K562 (cell line): ENCODE results near the gene ELOF1. TPM values are rescaled to one million over a fixed set of nuclear protein-coding genes. Genes with fewer than 3 reads are reported as not detected.

Experiments
- BMI1 ChIP-seq: fragments of 150-350 bp; IDR thresholded peaks from 2 replicates; pipeline ENCODE4 v1.6.1; 2014; ENCODE audit warnings: low read length
- DACH1 ChIP-seq: fragments of 450-650 bp; IDR thresholded peaks from 2 replicates; pipeline ENCODE4 v1.6.1; 2018; ENCODE audit not compliant: partially characterized antibody
- ETS1 ChIP-seq: conservative IDR thresholded peaks from 2 replicates; pipeline ENCODE4 v1.6.1; 2011; ENCODE audit warnings: low read depth, mild to moderate bottlenecking, low read length; ENCODE audit not compliant: control insufficient read depth
- ETS2 ChIP-seq: IDR thresholded peaks from 2 replicates; pipeline ENCODE4 v1.6.1; 2016; ENCODE audit warnings: borderline replicate concordance, missing genetic modification characterization, mild to moderate bottlenecking, moderate library complexity, missing compliant biosample characterization; ENCODE audit not compliant: poor library complexity, severe bottlenecking
- FOSL1 ChIP-seq: fragments of 200-800 bp; sonication (Bioruptor generic); conservative IDR thresholded peaks from 2 replicates; pipeline ENCODE4 v1.6.1; 2016; ENCODE audit warnings: missing genetic modification characterization, missing compliant biosample characterization
- HEY1 ChIP-seq: fragments of 250-450 bp; sonication (Bioruptor Pico); IDR thresholded peaks from 2 replicates; pipeline ENCODE4 v1.5.0; 2020; ENCODE audit warnings: mild to moderate bottlenecking, moderate library complexity, borderline replicate concordance
- HOMEZ ChIP-seq: fragments of 250-450 bp; sonication (Bioruptor Pico); IDR thresholded peaks from 2 replicates; pipeline ENCODE4 v1.4.0; 2020; ENCODE audit warnings: mild to moderate bottlenecking, moderate library complexity
- LCOR ChIP-seq: sonication (generic); formaldehyde crosslinking; IDR thresholded peaks from 2 replicates; pipeline ENCODE4 v1.8.0; 2022; ENCODE audit warnings: mild to moderate bottlenecking, missing genetic modification reagents
- MIER1 ChIP-seq: fragments of 450-650 bp; IDR thresholded peaks from 2 replicates; pipeline ENCODE4 v1.6.1; 2016; ENCODE audit warnings: antibody characterized with exemption, mild to moderate bottlenecking, low read depth
- NR2C1 ChIP-seq, 2 experiments: fragments of 450-650 bp; IDR thresholded peaks; 2 replicates each; pipeline ENCODE4 v1.6.1; 2017; ENCODE audit warnings: mild to moderate bottlenecking in 2 of 2, antibody characterized with exemption in 1 of 2, inconsistent platforms in 1 of 2, missing compliant biosample characterization in 1 of 2, missing genetic modification characterization in 1 of 2
- PHB ChIP-seq: fragments of 250-450 bp; sonication (Bioruptor Pico); IDR thresholded peaks from 2 replicates; pipeline ENCODE4 v1.5.0; 2021
- POLR2B ChIP-seq: fragments of 450-650 bp; IDR thresholded peaks from 2 replicates; pipeline ENCODE4 v1.6.1; 2018; ENCODE audit warnings: low read depth; ENCODE audit not compliant: partially characterized antibody
- POLR3G ChIP-seq: IDR thresholded peaks from 2 replicates; pipeline ENCODE4 v1.6.1; 2011; ENCODE audit not compliant: insufficient read length, insufficient replicate concordance; ENCODE audit errors: extremely low read depth
- SFPQ ChIP-seq: fragments of 200-400 bp; formaldehyde crosslinking; IDR thresholded peaks from 2 replicates; pipeline ENCODE4 v1.6.1; 2017; ENCODE audit warnings: mild to moderate bottlenecking, low read depth, low read length, moderate library complexity
- TAF7 ChIP-seq: fragments of 450-650 bp; IDR thresholded peaks from 2 replicates; pipeline ENCODE4 v1.6.1; 2016; ENCODE audit warnings: missing genetic modification characterization, missing compliant biosample characterization
- TBP ChIP-seq: optimal IDR thresholded peaks from 2 replicates; pipeline ENCODE3; 2011; ENCODE audit warnings: low read depth, low read length, improper control_type of control experiment
- ZBTB1 ChIP-seq: sonication (generic); formaldehyde crosslinking; IDR thresholded peaks from 2 replicates; pipeline ENCODE4 v1.8.1; 2023; ENCODE audit warnings: missing genetic modification reagents, low read depth, mild to moderate bottlenecking, borderline replicate concordance
- ZNF184 ChIP-seq: sonication (generic); formaldehyde crosslinking; IDR thresholded peaks from 2 replicates; pipeline ENCODE4 v1.5.0; 2020; ENCODE audit warnings: missing genetic modification reagents
- ZNF347 ChIP-seq: fragments of 450-650 bp; formaldehyde crosslinking; IDR thresholded peaks from 2 replicates; pipeline ENCODE4 v1.4.0; 2020; ENCODE audit warnings: low read depth, mild to moderate bottlenecking, moderate library complexity
- ZNF384 ChIP-seq: IDR thresholded peaks from 2 replicates; pipeline ENCODE4 v1.6.1; 2012; ENCODE audit warnings: low read depth, low read length, improper control_type of control experiment
- ZNF449 ChIP-seq: fragments of 250-450 bp; sonication (Bioruptor Pico); IDR thresholded peaks from 2 replicates; pipeline ENCODE4 v1.8.0; 2022; ENCODE audit warnings: moderate library complexity, mild to moderate bottlenecking, inconsistent platforms
- polyA plus RNA-seq, 8 experiments: library from polyadenylated mRNA; depleted of rRNA in 4 of 8; stranded (reverse) in 5 of 8; unstranded in 3 of 8; fragments of >200 nt; fragmentation: Nextera tagmentation in 2 of 8; fragmentation: Illumina TruSeq in 1 of 8; extraction: Ambion mirVana in 2 of 8; extraction: Trizol in 1 of 8; gene quantifications; 2 replicates each; pipeline versions ENCODE4 v1.2.1 to v1.2.3, GENCODE V29; 2011 to 2014; ENCODE audit warnings: inconsistent platforms in 1 of 8, missing spikeins in 1 of 8
- total RNA-seq, 7 experiments: library from RNA; depleted of rRNA in 6 of 7; stranded (reverse); fragments of >200 nt in 6 of 7; fragmentation: Illumina TruSeq in 2 of 7; extraction: Trizol in 2 of 7; gene quantifications; 2 replicates each; pipeline versions ENCODE4 v1.2.1 to v1.2.3, GENCODE V29; 2011 to 2021; ENCODE audit warnings: low replicate concordance in 1 of 7

ELOF1 gene
- total and polyA plus RNA-seq, 9 of the 15 experiments (the other 6 are each of a cell fraction or from before 2014, with no cell fraction given) = 16.7 to 147 (median 74.2) TPM

DNA sequence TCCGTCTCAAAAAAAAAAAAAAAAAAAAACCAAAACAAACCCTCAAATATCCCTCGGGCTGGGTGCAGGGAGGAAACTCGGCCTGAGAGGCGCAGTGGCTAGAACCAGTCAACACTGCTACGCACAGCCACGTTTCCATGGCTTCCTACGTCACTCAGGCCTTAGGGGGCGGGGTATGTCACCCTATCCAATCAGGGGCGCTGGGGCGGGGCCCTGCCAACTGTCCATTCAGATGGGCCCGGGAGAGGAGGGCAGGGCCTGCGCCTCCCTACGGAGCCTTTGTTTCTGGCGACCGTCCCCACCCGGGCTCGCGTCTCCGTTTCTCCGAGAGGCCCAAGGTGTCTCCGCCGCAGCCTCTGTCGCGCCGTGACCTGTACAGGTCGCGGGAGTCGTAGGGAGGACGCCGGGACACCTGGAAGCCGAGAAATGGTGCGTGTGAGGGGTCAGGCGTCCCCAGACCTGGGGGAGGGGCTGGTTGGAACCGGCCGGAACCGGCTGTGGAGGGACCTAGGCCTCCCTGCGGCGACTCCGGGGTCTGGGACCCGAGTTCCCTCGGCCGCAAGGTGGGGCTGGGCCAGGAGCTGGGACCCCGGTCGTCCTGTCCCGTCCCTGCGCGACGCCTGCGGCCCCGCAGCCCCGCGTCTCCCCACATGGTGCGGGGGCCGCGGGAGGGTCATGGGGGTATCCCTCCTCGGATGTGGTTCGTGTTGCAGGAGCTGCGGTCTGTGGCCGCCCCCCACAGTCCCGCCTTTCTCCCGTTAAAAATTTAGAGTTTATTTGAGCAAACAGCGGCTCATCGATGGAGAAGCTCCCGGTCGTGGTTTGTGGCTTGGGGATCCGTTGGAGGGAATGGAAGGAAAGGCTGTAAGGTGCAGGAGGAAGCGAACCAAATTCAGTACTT lies 38.4 kb upstream of the ELOF1 start, which contains the start of gene ZNF627 (continued):
- 0 out of 2 replicates have a peak, but pooled peaks have one; percentile 71 for TF ChIP-seq LCOR (CRISPR knock-in tag)
- TF ChIP-seq ZBTB1 = peak; percentile 95
- TF ChIP-seq MIER1 = no peak
- TF ChIP-seq TAF7 (tag) = peak; percentile 85
- no peak for TF ChIP-seq ZNF449 (CRISPR knock-in tag)
- no peak for TF ChIP-seq DACH1
- peak; percentile 98 for TF ChIP-seq POLR2B
- no peak for TF ChIP-seq HEY1 (CRISPR knock-in tag)
- peak; percentile 62 for TF ChIP-seq ETS1
- TF ChIP-seq ZNF384 = peak; percentile 95
- TF ChIP-seq POLR3G = no peak
- TF ChIP-seq ZNF347 (CRISPR knock-in tag) = no peak
- no peak for TF ChIP-seq SFPQ
- no peak for TF ChIP-seq ZNF184 (CRISPR knock-in tag)
- TF ChIP-seq ETS2 (tag) = no peak
- TF ChIP-seq TBP = peak; percentile 92
- TF ChIP-seq NR2C1 (IDR thresholded peaks at IDR 0.05) = no peak
- TF ChIP-seq NR2C1 (tag; IDR thresholded peaks at IDR 0.05) = no peak
- TF ChIP-seq PHB (CRISPR knock-in tag) = no peak
- TF ChIP-seq HOMEZ (CRISPR knock-in tag) = 0 out of 2 replicates have a peak, but pooled peaks have one; percentile 45
- peak; percentile 50; the same call in 1 of the 2 replicates for TF ChIP-seq BMI1
- 0 out of 2 replicates have a peak, but pooled peaks have one; percentile 14 for TF ChIP-seq FOSL1 (tag)
